Subcutaneous abdominal adipose tissue (tissue), 5 donors: Measurements from ENCODE around the gene AOC1.

Experiments used
- H3K27ac ChIP-seq: one replicate; pipeline ENCODE4 v1.7.0; 2013; ENCODE audit warnings: low read depth, mild to moderate bottlenecking, inconsistent platforms, low read length, moderate library complexity
- H3K27me3 ChIP-seq, 5 donors: one replicate each; pipeline ENCODE4 v1.7.0; 2013; ENCODE audit warnings: low read length in 5 of 5, inconsistent platforms in 1 of 5; ENCODE audit not compliant: control insufficient read depth in 5 of 5, insufficient read depth in 4 of 5
- H3K36me3 ChIP-seq, 5 donors: one replicate each; pipeline ENCODE4 v1.7.0; 2013; ENCODE audit warnings: low read length in 5 of 5; ENCODE audit not compliant: control insufficient read depth in 5 of 5, insufficient read depth in 5 of 5
- H3K4me1 ChIP-seq, 5 donors: one replicate each; pipeline ENCODE4 v1.7.0; 2013; ENCODE audit warnings: low read length in 5 of 5, mild to moderate bottlenecking in 3 of 5, moderate library complexity in 1 of 5; ENCODE audit not compliant: control insufficient read depth in 5 of 5, insufficient read depth in 5 of 5
- H3K4me3 ChIP-seq, 5 donors: one replicate each; pipeline ENCODE4 v1.7.0; 2013; ENCODE audit warnings: low read length in 5 of 5, low read depth in 1 of 5
- H3K9ac ChIP-seq, 5 donors: one replicate each; pipeline ENCODE4 v1.7.0; 2013; ENCODE audit warnings: low read length in 5 of 5, mild to moderate bottlenecking in 4 of 5, moderate library complexity in 3 of 5
- H3K9me3 ChIP-seq, 5 donors: one replicate each; pipeline ENCODE4 v1.7.0; 2013; ENCODE audit warnings: low read length in 5 of 5; ENCODE audit not compliant: control insufficient read depth in 5 of 5
- donor health status: healthy.
- donor health status: healthy.
- donor health status: healthy.
- donor health status: healthy.
- donor health status: healthy.

The AOC1 gene

DNA sequence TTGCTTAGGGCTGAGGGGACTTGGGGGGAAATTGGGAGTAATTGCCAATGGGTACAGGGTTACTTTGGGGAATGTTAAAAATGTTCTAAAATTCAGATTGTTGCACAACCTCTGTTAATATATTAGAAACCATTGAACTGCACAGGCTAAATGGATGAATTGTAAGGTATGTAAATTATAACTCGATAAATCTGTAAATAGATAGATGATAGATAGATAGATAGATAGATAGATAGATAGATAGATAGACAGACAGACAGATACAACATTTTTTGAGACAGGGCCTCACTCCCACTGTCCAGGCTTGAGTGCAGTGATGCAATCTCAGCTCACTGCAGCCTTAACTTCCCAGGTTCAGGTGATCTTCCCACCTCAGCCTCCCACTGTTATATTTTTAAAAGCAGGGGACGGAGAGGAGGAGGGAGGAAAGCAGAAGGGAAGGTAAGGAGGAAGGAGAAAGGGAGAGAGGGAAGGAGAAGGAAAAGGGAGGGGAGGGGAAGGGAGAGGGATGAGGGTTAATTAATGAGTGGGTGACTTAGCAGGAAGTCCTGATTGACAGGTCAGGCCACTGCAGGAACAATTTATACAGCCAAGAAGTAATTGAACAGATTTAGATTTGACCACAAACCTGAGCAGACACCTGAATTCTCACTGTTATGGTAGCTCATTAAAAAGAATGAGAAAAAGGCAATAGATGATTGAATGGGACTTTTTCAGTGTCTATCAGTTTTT, 38.7 kb downstream of the AOC1 start:
- no peaks in the 10 kb centered on the region for H3K4me1 ChIP-seq
- H3K9me3 ChIP-seq = peaks cover 0 to 7% (median 4%) of the 10 kb centered on the region in 5 donors
- H3K36me3 ChIP-seq = no peaks in the 10 kb centered on the region
- H3K27me3 ChIP-seq = peaks cover 0 to 4% (median 1%) of the 10 kb centered on the region in 5 donors
- no peak overlapping the region for H3K9ac ChIP-seq
- H3K27ac ChIP-seq = no peak overlapping the region
- no peak overlapping the region for H3K4me3 ChIP-seq

GRCh38 chr7:150891740-150892139, 39.4 kb downstream of the AOC1 start:
- H3K9ac ChIP-seq = no peak overlapping the region
- H3K36me3 ChIP-seq = no peaks in the 10 kb centered on the region
- no peaks in the 10 kb centered on the region for H3K4me1 ChIP-seq
- no peak overlapping the region for H3K4me3 ChIP-seq
- peaks cover 2 to 12% (median 8%) of the 10 kb centered on the region in 5 donors for H3K27me3 ChIP-seq
- peaks cover 0 to 7% (median 4%) of the 10 kb centered on the region in 5 donors for H3K9me3 ChIP-seq
- no peak overlapping the region for H3K27ac ChIP-seq

- H3K27ac ChIP-seq = no peak overlapping the region
- H3K27me3 ChIP-seq = peaks cover 6 to 35% (median 27%) of the 10 kb centered on the region in 5 donors
- H3K9me3 ChIP-seq = peaks cover 0 to 7% (median 4%) of the 10 kb centered on the region in 5 donors
- H3K4me1 ChIP-seq = peaks cover 0 to 7% (median 2%) of the 10 kb centered on the region in 5 donors
- H3K4me3 ChIP-seq = no peak overlapping the region
- no peak overlapping the region for H3K9ac ChIP-seq
- no peaks in the 10 kb centered on the region for H3K36me3 ChIP-seq
These were observed 43.5 kb downstream of the AOC1 start for GRCh38 chr7:150895809-150896208.

GRCh38 chr7:150896562-150897209, 44.4 kb downstream of the AOC1 start:
- Histone ChIP-seq H3K9ac (no peak overlapping the region), H3K4me1 (peaks cover 0 to 14% (median 8%) of the 10 kb centered on the region in 5 donors), H3K36me3 (no peaks in the 10 kb centered on the region), H3K27me3 (peaks cover 6 to 35% (median 27%) of the 10 kb centered on the region in 5 donors), H3K27ac (no peak overlapping the region), H3K4me3 (no peak overlapping the region), H3K9me3 (peaks cover 0 to 7% (median 4%) of the 10 kb centered on the region in 5 donors)

DNA sequence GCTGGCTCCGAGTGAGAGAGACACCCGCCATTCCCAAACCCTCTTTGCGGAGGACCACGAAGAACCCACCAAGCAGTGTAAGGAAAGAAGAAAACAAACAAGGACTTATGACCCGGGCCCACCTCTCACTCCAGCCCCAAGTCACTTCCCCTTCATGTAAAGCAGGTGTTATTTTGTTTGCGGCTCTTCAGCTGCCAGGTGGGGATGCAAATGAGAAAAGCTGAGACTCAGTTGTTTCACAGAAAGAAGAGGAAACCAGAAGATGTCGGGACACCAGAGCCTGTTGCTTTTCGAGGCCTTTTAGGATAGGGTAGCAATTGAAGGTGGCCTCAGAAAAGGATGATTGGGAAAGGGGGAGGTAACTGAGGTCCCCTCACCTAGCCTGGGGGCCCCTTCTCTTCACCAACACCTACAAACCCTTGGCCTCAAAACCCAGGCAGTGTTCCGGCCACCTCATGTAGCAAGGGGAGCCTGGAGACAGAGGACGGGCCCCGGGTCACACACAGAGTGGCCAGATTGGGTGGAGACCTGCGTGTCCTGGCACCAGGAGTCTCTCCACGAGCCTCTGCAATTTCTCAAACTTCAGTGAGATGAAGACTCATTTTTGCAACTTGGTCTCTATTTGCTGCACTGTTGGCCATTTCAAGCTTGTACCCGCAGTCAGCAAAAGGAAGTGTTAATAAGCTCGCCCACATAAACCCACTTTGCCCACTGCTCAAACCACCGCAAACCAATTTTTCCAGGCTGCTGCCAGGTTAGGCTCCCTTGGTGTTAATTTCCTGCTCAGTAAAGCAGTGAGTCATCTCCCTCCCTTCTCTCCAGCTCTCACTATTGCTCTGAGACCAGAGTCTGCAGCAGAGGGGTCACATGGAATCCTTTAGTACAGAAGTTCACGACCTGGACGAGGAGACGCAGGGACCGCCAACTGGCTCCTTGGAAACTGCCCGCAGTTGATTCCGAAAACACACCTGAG, 45.5 kb downstream of the AOC1 start:
- no peaks in the 10 kb centered on the region for H3K36me3 ChIP-seq
- H3K4me1 ChIP-seq = peaks cover 0 to 25% (median 19%) of the 10 kb centered on the region in 5 donors
- H3K4me3 ChIP-seq = no peak overlapping the region
- H3K9ac ChIP-seq = no peak overlapping the region
- H3K27me3 ChIP-seq = peaks cover 6 to 35% (median 27%) of the 10 kb centered on the region in 5 donors
- H3K9me3 ChIP-seq = peaks cover 0 to 7% (median 4%) of the 10 kb centered on the region in 5 donors
- no peak overlapping the region for H3K27ac ChIP-seq

DNA sequence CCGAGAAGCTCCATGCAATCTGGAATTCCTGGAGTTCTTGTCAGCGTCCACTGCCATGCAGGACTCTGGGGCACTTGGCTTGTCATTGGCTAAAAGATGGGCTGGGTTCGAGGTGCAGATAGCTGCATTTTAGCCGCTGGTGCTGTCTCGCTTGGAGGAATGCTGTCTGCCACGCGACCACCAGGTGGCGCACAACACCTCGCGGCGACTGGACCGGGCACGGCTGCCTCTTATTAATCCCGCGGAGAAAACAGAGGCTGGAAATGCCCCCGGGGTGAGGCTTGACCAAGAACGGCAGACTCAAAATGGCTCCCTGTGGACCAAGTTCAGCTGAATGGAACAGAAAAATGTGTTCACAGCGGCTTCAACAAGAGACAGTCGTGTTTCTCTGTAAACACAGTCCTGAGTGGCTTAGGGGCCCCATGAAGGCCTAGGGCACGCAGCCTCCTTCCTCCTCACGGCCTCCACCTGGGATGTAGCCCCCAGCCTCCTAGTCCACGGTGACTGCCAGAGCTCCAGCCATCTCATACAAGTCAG, 46.2 kb downstream of the AOC1 start:
- peaks cover 6 to 35% (median 27%) of the 10 kb centered on the region in 5 donors for H3K27me3 ChIP-seq
- no peak overlapping the region for H3K9ac ChIP-seq
- no peak overlapping the region for H3K4me3 ChIP-seq
- peaks cover 0 to 5% (median 4%) of the 10 kb centered on the region in 5 donors for H3K9me3 ChIP-seq
- peaks cover 0 to 30% (median 23%) of the 10 kb centered on the region in 5 donors for H3K4me1 ChIP-seq
- no peak overlapping the region for H3K27ac ChIP-seq
- H3K36me3 ChIP-seq = no peaks in the 10 kb centered on the region

DNA sequence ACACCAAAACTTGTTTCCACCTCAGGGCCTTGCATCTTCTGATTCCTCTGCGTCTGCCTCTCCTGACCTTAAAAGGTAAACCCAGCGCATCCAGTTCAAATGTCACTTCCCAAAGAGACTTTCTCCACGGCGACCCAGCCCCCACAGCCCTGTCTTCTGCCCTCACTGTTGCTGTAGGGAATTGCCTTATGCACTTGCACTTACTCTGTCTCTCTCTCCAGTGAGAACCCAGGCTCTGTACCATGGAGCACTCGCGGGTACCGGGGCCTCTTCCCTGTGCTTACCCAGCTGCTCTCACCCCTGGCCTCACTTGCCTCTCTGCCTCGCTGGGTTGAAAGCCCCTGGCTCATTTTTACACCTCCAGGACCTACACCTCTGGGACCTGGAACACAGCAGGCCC, 48.4 kb downstream of the AOC1 start:
- Histone ChIP-seq H3K9me3 (no peaks in the 10 kb centered on the region), H3K36me3 (no peaks in the 10 kb centered on the region), H3K4me1 (peaks cover 0 to 38% (median 31%) of the 10 kb centered on the region in 5 donors), H3K27ac (no peak overlapping the region), H3K4me3 (no peak overlapping the region), H3K27me3 (peaks cover 6 to 34% (median 27%) of the 10 kb centered on the region in 5 donors), H3K9ac (no peak overlapping the region)

GRCh38 chr7:150901160-150902035, 49.1 kb downstream of the AOC1 start:
- Histone ChIP-seq H3K27me3 (peaks cover 6 to 27% (median 23%) of the 10 kb centered on the region in 5 donors), H3K9ac (no peak overlapping the region), H3K27ac (no peak overlapping the region), H3K9me3 (no peaks in the 10 kb centered on the region), H3K4me1 (peaks cover 0 to 38% (median 31%) of the 10 kb centered on the region in 5 donors), H3K36me3 (no peaks in the 10 kb centered on the region), H3K4me3 (no peak overlapping the region)
